ENCODE data around the gene NOL9. TPM values are rescaled to one million over a fixed set of nuclear protein-coding genes. Genes with fewer than 3 reads are reported as not detected.

Gene NOL9
- total and polyA plus RNA-seq, 9 of the 15 experiments (the other 6 are each of a cell fraction or from before 2014, with no cell fraction given) = 5.6 to 76.5 (median 47.3) TPM

- TF ChIP-seq RAD21 (CRISPR knock-in tag; conservative IDR thresholded peaks at IDR 0.05 in 1 of 2, IDR thresholded peaks at IDR 0.05 in 1 of 2) = peak in 1 of 2 experiments; percentile 35; a peak in 2 of 4 replicates
- no peak for TF ChIP-seq MYC (IDR thresholded peaks at IDR 0.05; ENCODE audit: low read depth, low read length)
- no peak for TF ChIP-seq MYC (CRISPR knock-in tag; IDR thresholded peaks at IDR 0.05; ENCODE audit: borderline replicate concordance, low read depth)
- peak in 1 of 2 experiments; percentile 84; a peak in 2 of 4 replicates for TF ChIP-seq RCOR1 (IDR thresholded peaks at IDR 0.05; ENCODE audit: borderline replicate concordance in 1 of 2, low read depth in 2 of 2, low read length in 2 of 2)
- TF ChIP-seq ADNP (tag; IDR thresholded peaks at IDR 0.05) = peak; percentile 87
- no peak for TF ChIP-seq NR4A1 (CRISPR knock-in tag; IDR thresholded peaks at IDR 0.05)
- no peak for TF ChIP-seq NR4A1 (tag; IDR thresholded peaks at IDR 0.05)
- TF ChIP-seq SP1 (CRISPR knock-in tag; IDR thresholded peaks at IDR 0.05) = 0 out of 2 replicates have a peak, but pooled peaks have one; percentile 26
Measured at GRCh38 chr1:6501279-6501813, 53.0 kb downstream of the NOL9 start (continued).

DNA sequence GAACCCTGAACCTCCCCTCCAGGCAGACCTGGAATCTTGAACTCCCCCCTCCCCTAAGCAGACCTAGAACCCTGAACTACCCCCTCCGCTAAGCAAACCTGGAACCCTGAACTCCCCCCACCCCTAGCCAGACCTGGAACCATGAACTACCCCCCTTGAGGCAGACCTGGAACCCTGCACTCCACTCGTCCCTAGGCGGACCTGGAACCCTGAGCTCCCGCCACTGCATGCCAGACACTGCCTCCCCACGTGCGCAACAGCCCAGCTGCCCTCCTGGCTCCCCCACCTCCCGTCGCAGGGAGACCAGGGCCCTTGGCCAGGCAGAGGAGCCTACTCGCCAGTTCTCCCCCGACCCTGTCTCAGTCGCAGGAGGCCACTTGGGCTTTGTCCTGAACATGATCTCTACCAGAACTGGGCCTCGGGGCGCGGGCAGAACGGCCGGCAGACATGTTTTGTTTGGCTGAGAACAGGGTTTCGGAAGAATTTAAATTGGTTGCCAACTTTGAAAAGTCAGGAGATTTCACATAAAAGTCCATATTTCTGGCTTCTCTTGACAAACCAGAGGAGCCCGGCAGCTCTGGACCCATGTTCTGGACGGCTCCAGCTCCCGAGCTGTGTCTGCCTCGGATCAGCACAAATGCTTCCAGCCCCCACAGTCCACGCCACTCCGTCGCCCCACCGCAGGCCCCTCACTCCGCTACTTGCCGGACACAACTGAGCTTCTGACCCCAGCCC is 53.6 kb downstream of the NOL9 start:
- no peak for ATAC-seq
- intact Hi-C loops (cut with micrococcal nuclease) = no loop called here
- Histone ChIP-seq H3K9me1 (ENCODE audit: control insufficient read depth, insufficient read depth, low read length) (no peaks in the 10 kb centered on the region), H3K4me3 (no peak overlapping the region), H3K9me3 (replicated peaks; ENCODE audit: control insufficient read depth, insufficient read depth, low read depth, low read length) (no peaks in the 10 kb centered on the region), H3K9ac (ENCODE audit: insufficient read depth in 1 of 2, low read depth in 2 of 2, low read length in 2 of 2) (peak overlapping the region in 1 of 2 experiments; percentile 62; a peak in 1 of 4 replicates), H3K27me3 (ENCODE audit: control insufficient read depth in 2 of 2, insufficient read depth in 2 of 2, low read length in 2 of 2) (peaks cover 72 to 88% of the 10 kb centered on the region in 2 experiments), H3K27ac (ENCODE audit: extremely low read depth, low read depth, low read length) (no peak overlapping the region), H3K36me3 (ENCODE audit: control insufficient read depth, insufficient read depth, low read length) (no peaks in the 10 kb centered on the region), H4K20me1 (replicated peaks; ENCODE audit: control insufficient read depth, insufficient read depth, low read length) (peaks cover 45% of the 10 kb centered on the region), H3K4me1 (replicated peaks in 1 of 2; ENCODE audit: control insufficient read depth in 2 of 2, insufficient read depth in 2 of 2, low read length in 2 of 2) (peaks cover 0 to 65% of the 10 kb centered on the region in 2 experiments; a peak in 2 of 5 replicates), H2AFZ (ENCODE audit: low read depth, low read length) (no peak overlapping the region), H3K79me2 (ENCODE audit: control insufficient read depth, insufficient read depth, low read length) (no peaks in the 10 kb centered on the region), H3K4me2 (ENCODE audit: insufficient read depth, low read length) (no peak overlapping the region)
- in situ Hi-C loops (cut with MboI) = no loop called here
- CTCF ChIA-PET (ENCODE audit: low intra/inter-chr PET ratio) = no interaction called here
- FAIRE-seq = peak; percentile 60
- no peak for DNase-seq (ENCODE audit: extremely low read depth in 1 of 4, low spot score in 3 of 4)
- POLR2A ChIA-PET = interaction anchor here (0.9 to 1.4 kb wide), 3 partner anchors 10 to 62 kb away, joined by 3 to 5 read pairs (median 4); no protein-coding TSS in a partner anchor
- 15% methylated on average over 27 of the region's 27 CpGs for WGBS (ENCODE audit: insufficient coverage, low coverage, missing lambda C conversion rate)
- BruUV-seq (replicated peaks) = no TSS peak
- TF ChIP-seq ZNF551 (CRISPR knock-in tag; IDR thresholded peaks at IDR 0.05) = no peak
- TF ChIP-seq RHOXF2B (CRISPR knock-in tag; conservative IDR thresholded peaks at IDR 0.05) = no peak
- no peak for TF ChIP-seq NR2C1 (IDR thresholded peaks at IDR 0.05)
- TF ChIP-seq NR2C1 (tag; IDR thresholded peaks at IDR 0.05) = no peak
- TF ChIP-seq POLR2G (IDR thresholded peaks at IDR 0.05; ENCODE audit: low read depth, low read length) = no peak
- TF ChIP-seq ZBTB26 (CRISPR knock-in tag; IDR thresholded peaks at IDR 0.05) = no peak
- TF ChIP-seq ZNF124 (CRISPR knock-in tag; IDR thresholded peaks at IDR 0.05) = 0 out of 2 replicates have a peak, but pooled peaks have one; percentile 26
- TF ChIP-seq SREBF1 (IDR thresholded peaks at IDR 0.05; ENCODE audit: borderline replicate concordance, low read depth, low read length) = no peak
- TF ChIP-seq DDX20 (tag; IDR thresholded peaks at IDR 0.05; ENCODE audit: low read depth) = no peak
- no peak for TF ChIP-seq EP400 (IDR thresholded peaks at IDR 0.05)
- TF ChIP-seq KDM5B (IDR thresholded peaks at IDR 0.05; ENCODE audit: insufficient replicate concordance, low read depth, low read length) = no peak
- TF ChIP-seq KLF10 (CRISPR knock-in tag; IDR thresholded peaks at IDR 0.05) = no peak
- TF ChIP-seq RAD21 (CRISPR knock-in tag; conservative IDR thresholded peaks at IDR 0.05 in 1 of 2, IDR thresholded peaks at IDR 0.05 in 1 of 2) = no peak
